ENCODE data around the gene PHGDH. TPM values are rescaled to one million over a fixed set of nuclear protein-coding genes. Genes with fewer than 3 reads are reported as not detected.

The PHGDH gene
- total RNA-seq, 1 donor from 2014 or later = 371 TPM

- Histone ChIP-seq H3K4me3 (ENCODE audit: insufficient read depth, low read depth, low read length) (no peak overlapping the region), H4K20me1 (ENCODE audit: insufficient read depth, low read length) (no peaks in the 10 kb centered on the region), H3K27me3 (ENCODE audit: insufficient read depth, low read length) (peaks cover 37% of the 10 kb centered on the region), H2AFZ (ENCODE audit: low read depth, low read length) (no peak overlapping the region), H3K79me2 (ENCODE audit: insufficient read depth, low read length) (no peaks in the 10 kb centered on the region), H3K27ac (ENCODE audit: low read depth, low read length) (no peak overlapping the region), H3K4me1 (ENCODE audit: insufficient read depth, low read length) (no peaks in the 10 kb centered on the region), H3K4me2 (ENCODE audit: low read length) (no peak overlapping the region), H3K36me3 (ENCODE audit: insufficient read depth, low read length) (no peaks in the 10 kb centered on the region), H3K9me3 (ENCODE audit: insufficient read depth, low read depth, low read length) (no peaks in the 10 kb centered on the region), H3K9ac (ENCODE audit: low read length) (no peak overlapping the region)
- no peak for FAIRE-seq
- Mint-ChIP-seq H3K36me3 (ENCODE audit: low read depth, unreplicated experiment) (no peaks in the 10 kb centered on the region), H3K27ac (ENCODE audit: unreplicated experiment) (no peak overlapping the region), H3K27me3 (ENCODE audit: low read depth, unreplicated experiment) (peaks cover 14% of the 10 kb centered on the region), H3K4me3 (ENCODE audit: unreplicated experiment) (no peak overlapping the region), H3K4me1 (ENCODE audit: low read depth, unreplicated experiment) (peaks cover 6% of the 10 kb centered on the region), H3K9me3 (ENCODE audit: unreplicated experiment) (no peaks in the 10 kb centered on the region)
- DNase-seq (ENCODE audit: low read depth) = no peak
- TF ChIP-seq, protein P1, sequence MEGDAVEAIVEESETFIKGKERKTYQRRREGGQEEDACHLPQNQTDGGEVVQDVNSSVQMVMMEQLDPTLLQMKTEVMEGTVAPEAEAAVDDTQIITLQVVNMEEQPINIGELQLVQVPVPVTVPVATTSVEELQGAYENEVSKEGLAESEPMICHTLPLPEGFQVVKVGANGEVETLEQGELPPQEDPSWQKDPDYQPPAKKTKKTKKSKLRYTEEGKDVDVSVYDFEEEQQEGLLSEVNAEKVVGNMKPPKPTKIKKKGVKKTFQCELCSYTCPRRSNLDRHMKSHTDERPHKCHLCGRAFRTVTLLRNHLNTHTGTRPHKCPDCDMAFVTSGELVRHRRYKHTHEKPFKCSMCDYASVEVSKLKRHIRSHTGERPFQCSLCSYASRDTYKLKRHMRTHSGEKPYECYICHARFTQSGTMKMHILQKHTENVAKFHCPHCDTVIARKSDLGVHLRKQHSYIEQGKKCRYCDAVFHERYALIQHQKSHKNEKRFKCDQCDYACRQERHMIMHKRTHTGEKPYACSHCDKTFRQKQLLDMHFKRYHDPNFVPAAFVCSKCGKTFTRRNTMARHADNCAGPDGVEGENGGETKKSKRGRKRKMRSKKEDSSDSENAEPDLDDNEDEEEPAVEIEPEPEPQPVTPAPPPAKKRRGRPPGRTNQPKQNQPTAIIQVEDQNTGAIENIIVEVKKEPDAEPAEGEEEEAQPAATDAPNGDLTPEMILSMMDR (IDR thresholded peaks at IDR 0.05; ENCODE audit: insufficient read depth, low read depth, low read length) = no peak
- TF ChIP-seq EZH2 (IDR thresholded peaks at IDR 0.05; ENCODE audit: insufficient read depth, low read length) = no peak
These were observed 54.6 kb downstream of the PHGDH start for GRCh38 chr1:119766374-119766794.

DNA sequence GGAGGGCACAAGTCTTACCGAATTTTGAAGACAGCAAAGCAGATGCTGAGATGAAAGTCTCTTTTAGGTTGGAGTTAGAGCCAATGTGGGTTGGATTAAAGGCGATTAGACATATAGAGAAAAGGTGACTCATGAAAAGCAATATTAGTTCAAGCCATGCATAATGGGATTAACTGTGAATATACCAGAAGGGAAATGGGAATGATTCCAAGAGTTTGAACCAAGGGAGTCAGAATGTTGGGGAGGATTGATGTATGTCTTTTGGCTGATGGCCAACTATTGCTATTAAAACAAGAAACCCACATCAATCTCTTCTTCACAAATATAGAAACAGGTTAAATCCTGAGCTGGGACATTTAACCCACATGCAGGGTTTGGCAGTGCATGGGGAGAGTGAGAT is 55.8 kb downstream of the PHGDH start:
- no peaks in the 10 kb centered on the region for H4K20me1 ChIP-seq (ENCODE audit: insufficient read depth, low read length)
- DNase-seq (ENCODE audit: low read depth) (no peak), FAIRE-seq (no peak)
- TF ChIP-seq, protein P1 (IDR thresholded peaks at IDR 0.05; ENCODE audit: insufficient read depth, low read depth, low read length) = no peak
- TF ChIP-seq EZH2 (IDR thresholded peaks at IDR 0.05; ENCODE audit: insufficient read depth, low read length) = no peak
- peaks cover 37% of the 10 kb centered on the region for H3K27me3 ChIP-seq (ENCODE audit: insufficient read depth, low read length)
- Mint-ChIP-seq H3K27ac (ENCODE audit: unreplicated experiment) (no peak overlapping the region), H3K36me3 (ENCODE audit: low read depth, unreplicated experiment) (no peaks in the 10 kb centered on the region), H3K9me3 (ENCODE audit: unreplicated experiment) (no peaks in the 10 kb centered on the region), H3K4me1 (ENCODE audit: low read depth, unreplicated experiment) (peaks cover 6% of the 10 kb centered on the region), H3K4me3 (ENCODE audit: unreplicated experiment) (no peak overlapping the region), H3K27me3 (ENCODE audit: low read depth, unreplicated experiment) (peaks cover 14% of the 10 kb centered on the region)
- no peaks in the 10 kb centered on the region for H3K4me1 ChIP-seq (ENCODE audit: insufficient read depth, low read length)
- no peaks in the 10 kb centered on the region for H3K9me3 ChIP-seq (ENCODE audit: insufficient read depth, low read depth, low read length)
- no peak overlapping the region for H3K9ac ChIP-seq (ENCODE audit: low read length)
- H3K27ac ChIP-seq (ENCODE audit: low read depth, low read length) = no peak overlapping the region
- H3K4me2 ChIP-seq (ENCODE audit: low read length) = no peak overlapping the region
- no peak overlapping the region for H3K4me3 ChIP-seq (ENCODE audit: insufficient read depth, low read depth, low read length)
- H2AFZ ChIP-seq (ENCODE audit: low read depth, low read length) = no peak overlapping the region
- no peaks in the 10 kb centered on the region for H3K79me2 ChIP-seq (ENCODE audit: insufficient read depth, low read length)
- H3K36me3 ChIP-seq (ENCODE audit: insufficient read depth, low read length) = no peaks in the 10 kb centered on the region

DNA sequence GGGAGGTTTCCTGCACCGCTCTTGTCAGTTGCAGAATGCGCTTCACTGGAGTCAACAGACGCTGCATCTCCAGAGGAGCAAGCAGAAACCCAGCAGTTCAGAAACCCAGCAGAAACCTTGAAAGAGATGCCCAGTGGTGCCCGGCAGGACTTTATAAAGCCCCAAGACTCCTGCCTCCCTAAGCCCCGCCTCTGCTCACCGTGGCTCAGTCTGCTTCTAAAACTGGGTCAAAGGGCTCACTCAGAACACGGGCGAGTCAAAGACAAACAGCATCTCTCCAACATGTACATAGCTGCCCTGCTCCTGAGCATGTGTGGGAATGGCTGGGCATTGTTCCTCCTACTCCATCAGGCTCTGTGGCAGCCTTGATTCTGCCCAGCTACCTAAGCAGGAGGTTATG is 57.0 kb downstream of the PHGDH start, which contains the start of gene HMGCS2:
TSS of gene HMGCS2 (minus strand) at position 128 of the 400 bp plus-strand sequence. CDS start at position 67, 61 bp downstream.
- no peak within 1 kb of the TSS for H3K27ac Mint-ChIP-seq (ENCODE audit: unreplicated experiment)
- Histone ChIP-seq H3K79me2 (ENCODE audit: insufficient read depth, low read length) (no peaks in the 10 kb centered on the region), H3K27me3 (ENCODE audit: insufficient read depth, low read length) (peaks cover 36% of the 10 kb centered on the region), H3K4me1 (ENCODE audit: insufficient read depth, low read length) (no peaks in the 10 kb centered on the region), H3K9me3 (ENCODE audit: insufficient read depth, low read depth, low read length) (no peaks in the 10 kb centered on the region), H2AFZ (ENCODE audit: low read depth, low read length) (no peak within 1 kb of the TSS), H4K20me1 (ENCODE audit: insufficient read depth, low read length) (no peaks in the 10 kb centered on the region), H3K9ac (ENCODE audit: low read length) (no peak within 1 kb of the TSS), H3K4me2 (ENCODE audit: low read length) (no peak within 1 kb of the TSS), H3K27ac (ENCODE audit: low read depth, low read length) (no peak within 1 kb of the TSS), H3K36me3 (ENCODE audit: insufficient read depth, low read length) (no peaks in the 10 kb centered on the region), H3K4me3 (ENCODE audit: insufficient read depth, low read depth, low read length) (no peak within 1 kb of the TSS)
- no peak within 1 kb of the TSS for H3K4me3 Mint-ChIP-seq (ENCODE audit: unreplicated experiment)
- H3K27me3 Mint-ChIP-seq (ENCODE audit: low read depth, unreplicated experiment) = peaks cover 14% of the 10 kb centered on the region
- FAIRE-seq (no peak), DNase-seq (ENCODE audit: low read depth) (no peak)
- H3K4me1 Mint-ChIP-seq (ENCODE audit: low read depth, unreplicated experiment) = peaks cover 10% of the 10 kb centered on the region
- TF ChIP-seq, protein P1 (IDR thresholded peaks at IDR 0.05; ENCODE audit: insufficient read depth, low read depth, low read length) = no peak
- TF ChIP-seq EZH2 (IDR thresholded peaks at IDR 0.05; ENCODE audit: insufficient read depth, low read length) = no peak
- no peaks in the 10 kb centered on the region for H3K36me3 Mint-ChIP-seq (ENCODE audit: low read depth, unreplicated experiment)
- no peaks in the 10 kb centered on the region for H3K9me3 Mint-ChIP-seq (ENCODE audit: unreplicated experiment)

Measured in astrocyte (in vitro differentiated cells and primary cell).